ENCODE data around the gene SPEF2. TPM values are rescaled to one million over a fixed set of nuclear protein-coding genes. Genes with fewer than 3 reads are reported as not detected.
A peak's percentile ranks its signal among the peaks of the same experiment; 100 is the strongest.

Gene SPEF2
- total and polyA plus RNA-seq, 4 donors: 0.42 to 4.5 (median 2.1) TPM

GRCh38 chr5:35618304-35618636 lies 607 bp downstream of the SPEF2 start:
- Histone ChIP-seq H3K9ac (ENCODE audit: low read depth in 1 of 2, low read length in 2 of 2) (no peak overlapping the region), H3K27me3 (ENCODE audit: control insufficient read depth in 4 of 4, insufficient read depth in 4 of 4, low read length in 3 of 4) (no peaks in the 10 kb centered on the region), H3K36me3 (ENCODE audit: control insufficient read depth in 4 of 4, insufficient read depth in 3 of 4, low read depth in 1 of 4, low read length in 3 of 4) (no peaks in the 10 kb centered on the region), H3K27ac (ENCODE audit: low read depth in 1 of 2, low read length in 2 of 2) (no peak overlapping the region), H3K4me1 (ENCODE audit: control insufficient read depth in 4 of 4, insufficient read depth in 4 of 4, low read length in 3 of 4) (peaks cover 0 to 14% (median 6%) of the 10 kb centered on the region in 4 donors), H3K9me3 (ENCODE audit: control insufficient read depth in 4 of 4, low read length in 3 of 4) (no peaks in the 10 kb centered on the region), H3K4me3 (ENCODE audit: low read depth in 1 of 3, low read length in 3 of 3) (peak overlapping the region; percentile 60 to 93 (median 78))
- WGBS: 3% methylated on average over 4 of the region's 4 CpGs
- TF ChIP-seq REST (IDR thresholded peaks at IDR 0.05) (no peak), RXRA (IDR thresholded peaks at IDR 0.05) (no peak), EGR1 (IDR thresholded peaks at IDR 0.05; ENCODE audit: low read depth in 2 of 2) (no peak), MAX (IDR thresholded peaks at IDR 0.05) (no peak), HNF4G (IDR thresholded peaks at IDR 0.05) (no peak), NR2F2 (IDR thresholded peaks at IDR 0.05) (no peak), FOXA1 (IDR thresholded peaks at IDR 0.05) (no peak), ZBTB33 (IDR thresholded peaks at IDR 0.05) (no peak), TAF1 (conservative IDR thresholded peaks at IDR 0.05) (no peak), FOXA2 (IDR thresholded peaks at IDR 0.05) (no peak), JUND (IDR thresholded peaks at IDR 0.05) (no peak), HNF4A (conservative IDR thresholded peaks at IDR 0.05) (no peak), SP1 (IDR thresholded peaks at IDR 0.05) (no peak)
- no peak for DNase-seq (ENCODE audit: low spot score)

GRCh38 chr5:35618781-35619180 lies 1.1 kb downstream of the SPEF2 start:
- no peak for TF ChIP-seq FOXA2 (IDR thresholded peaks at IDR 0.05)
- DNase-seq (ENCODE audit: low spot score): no peak
- H3K27ac ChIP-seq (ENCODE audit: low read depth in 1 of 2, low read length in 2 of 2): no peak overlapping the region
- H3K36me3 ChIP-seq (ENCODE audit: control insufficient read depth in 4 of 4, insufficient read depth in 3 of 4, low read depth in 1 of 4, low read length in 3 of 4): no peaks in the 10 kb centered on the region
- no peak overlapping the region for H3K9ac ChIP-seq (ENCODE audit: low read depth in 1 of 2, low read length in 2 of 2)
- no peaks in the 10 kb centered on the region for H3K27me3 ChIP-seq (ENCODE audit: control insufficient read depth in 4 of 4, insufficient read depth in 4 of 4, low read length in 3 of 4)
- 76% methylated on average over 2 of the region's 2 CpGs for WGBS
- H3K4me1 ChIP-seq (ENCODE audit: control insufficient read depth in 4 of 4, insufficient read depth in 4 of 4, low read length in 3 of 4): peaks cover 0 to 14% (median 6%) of the 10 kb centered on the region in 4 donors
- H3K9me3 ChIP-seq (ENCODE audit: control insufficient read depth in 4 of 4, low read length in 3 of 4): no peaks in the 10 kb centered on the region
- no peak overlapping the region for H3K4me3 ChIP-seq (ENCODE audit: low read depth in 1 of 3, low read length in 3 of 3)

GRCh38 chr5:35622974-35623373 lies 5.3 kb downstream of the SPEF2 start:
- TF ChIP-seq SP1 (IDR thresholded peaks at IDR 0.05) (no peak), EGR1 (IDR thresholded peaks at IDR 0.05; ENCODE audit: low read depth in 2 of 2) (no peak), ATF3 (IDR thresholded peaks at IDR 0.05) (no peak), TAF1 (conservative IDR thresholded peaks at IDR 0.05) (no peak), FOXA2 (IDR thresholded peaks at IDR 0.05) (no peak)
- no peaks in the 10 kb centered on the region for H3K9me3 ChIP-seq (ENCODE audit: control insufficient read depth in 4 of 4, low read length in 3 of 4)
- H3K4me1 ChIP-seq (ENCODE audit: control insufficient read depth in 4 of 4, insufficient read depth in 4 of 4, low read length in 3 of 4): peaks cover 0 to 10% (median 4%) of the 10 kb centered on the region in 4 donors
- H3K27ac ChIP-seq (ENCODE audit: low read depth in 1 of 2, low read length in 2 of 2): no peak overlapping the region
- no peak for DNase-seq (ENCODE audit: low spot score)
- 83% methylated on average over 3 of the region's 3 CpGs for WGBS
- no peaks in the 10 kb centered on the region for H3K36me3 ChIP-seq (ENCODE audit: control insufficient read depth in 4 of 4, insufficient read depth in 3 of 4, low read depth in 1 of 4, low read length in 3 of 4)
- no peak overlapping the region for H3K4me3 ChIP-seq (ENCODE audit: low read depth in 1 of 3, low read length in 3 of 3)
- H3K9ac ChIP-seq (ENCODE audit: low read depth in 1 of 2, low read length in 2 of 2): no peak overlapping the region
- H3K27me3 ChIP-seq (ENCODE audit: control insufficient read depth in 4 of 4, insufficient read depth in 4 of 4, low read length in 3 of 4): no peaks in the 10 kb centered on the region

All from liver (tissue), 9 donors.